Activated CD4-positive, alpha-beta memory T cell treated with anti-CD3 and anti-CD28 coated beads, Interleukin-2, amount 10 ng/mL, durations not matched to agents 7 days and 5 days (primary cell): ENCODE results near the gene ASCC1. TPM values are rescaled to one million over a fixed set of nuclear protein-coding genes. Genes with fewer than 3 reads are reported as not detected.

ENCODE experiments used
- CTCF ChIA-PET: fragments of 350-600 bp; sonication (Branson Sonifier 250); formaldehyde crosslinking; loops from one replicate; lab custom pipeline; 2021; ENCODE audit warnings: antibody characterized with exemption, inconsistent platforms; lab: Charles Lee
- POLR2A ChIA-PET: fragments of 350-600 bp; sonication (Branson Sonifier 250); formaldehyde crosslinking; loops from one replicate; lab custom pipeline; 2021; ENCODE audit warnings: antibody characterized with exemption; lab: Charles Lee
- DNase-seq: peaks from one replicate; pipeline ENCODE4 v3.0.0-alpha.2; 2020
- H3K27ac Mint-ChIP-seq: one replicate; pipeline ENCODE4 v1.8.0; 2021; ENCODE audit warnings: mild to moderate bottlenecking, mixed read lengths
- H3K27me3 Mint-ChIP-seq: one replicate; pipeline ENCODE4 v1.8.0; 2021; ENCODE audit warnings: mixed read lengths
- H3K36me3 Mint-ChIP-seq: one replicate; pipeline ENCODE4 v1.8.0; 2021; ENCODE audit warnings: low read depth, mixed read lengths
- H3K4me1 Mint-ChIP-seq: one replicate; pipeline ENCODE4 v1.8.0; 2021; ENCODE audit warnings: mixed read lengths
- H3K4me3 Mint-ChIP-seq: one replicate; pipeline ENCODE4 v1.8.0; 2021; ENCODE audit warnings: mild to moderate bottlenecking, mixed read lengths
- H3K9me3 Mint-ChIP-seq: one replicate; pipeline ENCODE4 v1.8.0; 2021; ENCODE audit warnings: mixed read lengths
- total RNA-seq, 2 experiments: library from RNA; stranded (reverse); gene quantifications; one replicate each; pipeline ENCODE4 v1.2.3, GENCODE V29; 2021

The ASCC1 gene, protein sequence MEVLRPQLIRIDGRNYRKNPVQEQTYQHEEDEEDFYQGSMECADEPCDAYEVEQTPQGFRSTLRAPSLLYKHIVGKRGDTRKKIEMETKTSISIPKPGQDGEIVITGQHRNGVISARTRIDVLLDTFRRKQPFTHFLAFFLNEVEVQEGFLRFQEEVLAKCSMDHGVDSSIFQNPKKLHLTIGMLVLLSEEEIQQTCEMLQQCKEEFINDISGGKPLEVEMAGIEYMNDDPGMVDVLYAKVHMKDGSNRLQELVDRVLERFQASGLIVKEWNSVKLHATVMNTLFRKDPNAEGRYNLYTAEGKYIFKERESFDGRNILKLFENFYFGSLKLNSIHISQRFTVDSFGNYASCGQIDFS
- 10 to 100 TPM; 35.5 to 36.2 TPM for total RNA-seq

DNA sequence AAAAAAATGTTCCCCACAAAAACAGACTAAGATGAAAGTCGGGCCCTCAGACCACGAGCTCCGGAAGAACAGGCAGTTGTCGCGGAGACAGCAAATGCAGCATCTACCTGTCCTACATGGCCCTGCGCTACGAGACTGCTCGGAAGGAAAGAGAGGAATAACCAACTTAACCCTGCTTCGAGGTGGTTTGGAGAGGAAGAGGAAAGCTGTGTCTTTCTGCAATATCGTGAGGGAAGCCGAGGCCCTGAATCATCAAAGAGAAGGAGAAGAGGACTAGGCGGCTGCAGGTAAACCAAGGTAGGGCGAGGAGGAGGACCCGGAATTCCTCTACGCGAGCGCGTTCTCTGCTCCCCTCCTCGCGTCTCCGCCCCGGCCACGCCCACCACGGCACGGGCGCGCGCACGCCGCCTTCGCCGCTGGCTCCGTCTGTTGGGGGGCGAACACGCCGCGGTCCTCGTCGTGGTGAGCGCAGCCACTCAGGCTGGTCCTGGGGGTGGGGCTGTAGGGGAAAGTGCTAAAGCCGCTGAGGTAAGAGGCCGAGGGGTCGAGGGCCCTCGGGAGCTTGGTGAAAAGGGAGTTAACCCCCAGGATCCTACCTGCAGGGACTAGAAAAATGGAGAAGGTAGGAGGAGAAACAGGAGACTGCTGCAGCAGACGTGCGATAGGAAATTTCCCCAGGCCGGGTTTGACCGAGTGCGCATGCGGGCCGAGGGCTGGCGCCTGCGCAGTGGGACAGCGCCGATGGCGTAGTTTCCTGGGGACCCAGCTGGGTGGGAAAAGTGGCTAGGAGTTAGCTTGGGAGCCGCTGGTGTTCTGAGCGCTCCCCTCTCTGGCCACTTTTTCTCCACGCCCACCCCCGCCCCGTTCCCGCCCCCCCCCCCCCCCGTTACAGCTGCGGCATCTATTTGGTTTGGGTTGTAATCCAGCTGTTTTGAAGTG lies at the start of gene ASCC1, which contains the start of gene ANAPC16:
ASCC1 (minus strand) TSS at position 666 of the 939 bp plus-strand sequence. CDS start 2,978 bp downstream, outside the sequence.
ANAPC16 (plus strand) TSS at position 402 of the 939 bp plus-strand sequence. CDS start 7,903 bp downstream, outside the sequence.
- peak within 1 kb of the TSS; percentile 98 for H3K4me3 Mint-ChIP-seq
- peak within 1 kb of the TSS; percentile 99 for H3K27ac Mint-ChIP-seq
- H3K36me3 Mint-ChIP-seq, result peaks cover 40% of the 10 kb centered on the region
- H3K9me3 Mint-ChIP-seq, result no peaks in the 10 kb centered on the region
- ChIA-PET CTCF (interaction anchor here (0.5 to 2.9 kb wide), 16 partner anchors 11 to 258 kb away, joined by 3 to 13 read pairs (median 4); no protein-coding TSS in a partner anchor), POLR2A (interaction anchor here (0.7 to 4.1 kb wide), 37 partner anchors 11 to 167 kb away, joined by 3 to 38 read pairs (median 4); partner anchors contain the start of genes DDIT4, DNAJB12 and SPOCK2)
- H3K27me3 Mint-ChIP-seq, result no peaks in the 10 kb centered on the region
- H3K4me1 Mint-ChIP-seq, result peaks cover 61% of the 10 kb centered on the region
- DNase-seq, result peak; percentile 94

DNA sequence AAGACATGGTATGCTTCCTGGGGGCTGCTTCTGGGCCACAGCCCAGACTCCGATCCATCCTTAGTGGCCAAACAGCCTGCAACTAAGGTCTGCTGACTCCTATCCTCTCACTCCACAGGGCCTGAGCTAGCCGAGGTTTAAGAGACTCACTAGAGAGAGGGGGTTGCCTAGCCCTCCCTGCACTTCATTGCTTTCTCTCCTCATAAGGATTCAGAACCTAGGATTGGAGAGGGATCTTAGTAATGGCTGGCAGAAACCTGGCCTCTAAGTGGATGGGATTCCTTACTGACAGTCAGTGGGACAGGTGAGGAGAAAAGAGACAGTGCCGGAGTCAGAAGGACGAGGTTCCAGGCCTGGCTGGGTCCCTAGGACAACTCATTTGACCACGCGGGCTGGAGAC lies 49.4 kb upstream of the ASCC1 start:
- POLR2A ChIA-PET, result interaction anchor here (0.8 to 1.1 kb wide), 4 partner anchors 9 to 70 kb away, joined by 3 to 4 read pairs (median 3); no protein-coding TSS in a partner anchor
- CTCF ChIA-PET, result interaction anchor here (0.8 to 1.4 kb wide), 3 partner anchors 10 to 72 kb away, joined by 3 to 7 read pairs (median 4); no protein-coding TSS in a partner anchor
- Mint-ChIP-seq H3K4me1 (peaks cover 36% of the 10 kb centered on the region), H3K4me3 (no peak overlapping the region), H3K36me3 (no peaks in the 10 kb centered on the region), H3K27me3 (no peaks in the 10 kb centered on the region), H3K9me3 (no peaks in the 10 kb centered on the region), H3K27ac (no peak overlapping the region)
- DNase-seq, result no peak

GRCh38 chr10:72264536-72264935 lies 48.5 kb upstream of the ASCC1 start:
- peaks cover 42% of the 10 kb centered on the region for H3K4me1 Mint-ChIP-seq
- no peaks in the 10 kb centered on the region for H3K36me3 Mint-ChIP-seq
- DNase-seq, result no peak
- ChIA-PET POLR2A (interaction anchor here (1.7 to 6.2 kb wide), 2 partner anchors 11 to 16 kb away, joined by 6 to 145 read pairs; partner anchors contain the start of gene DDIT4), CTCF (interaction anchor here (0.8 to 1.3 kb wide), 2 partner anchors 11 to 62 kb away, joined by 3 read pairs; no protein-coding TSS in a partner anchor)
- H3K27ac Mint-ChIP-seq, result no peak overlapping the region
- H3K4me3 Mint-ChIP-seq, result no peak overlapping the region
- no peaks in the 10 kb centered on the region for H3K27me3 Mint-ChIP-seq
- no peaks in the 10 kb centered on the region for H3K9me3 Mint-ChIP-seq

DNA sequence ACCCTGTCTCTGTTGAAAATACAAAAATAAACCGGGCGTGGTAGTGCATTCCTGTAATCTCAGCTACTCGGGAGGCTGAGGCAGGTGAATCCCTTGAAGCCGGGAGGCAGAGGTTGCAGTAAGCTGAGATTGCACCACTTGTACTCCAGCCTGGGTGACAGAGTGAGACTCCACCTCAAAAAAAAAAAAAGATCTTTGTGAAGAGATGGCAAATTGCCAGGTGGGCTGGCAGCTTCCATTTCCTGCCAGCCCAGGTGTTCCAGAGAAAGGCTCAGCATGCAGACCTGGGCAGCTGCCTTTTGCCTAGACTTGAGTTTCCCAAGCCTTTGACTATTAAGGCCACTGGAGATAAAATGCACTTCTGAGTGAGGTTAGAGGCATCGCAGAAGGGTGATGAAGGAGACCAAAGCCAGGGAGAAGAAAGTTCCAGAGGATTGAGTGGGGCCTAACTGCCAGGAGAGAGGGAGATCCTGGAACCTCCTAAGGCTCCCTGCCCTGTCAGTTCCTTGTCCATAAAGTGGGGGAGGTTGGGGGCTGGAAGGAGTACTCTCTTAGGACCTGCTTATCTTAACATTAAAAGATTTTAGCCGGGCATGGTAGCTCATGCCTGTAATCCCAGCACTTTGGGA lies 47.7 kb upstream of the ASCC1 start:
- no peaks in the 10 kb centered on the region for H3K9me3 Mint-ChIP-seq
- H3K27ac Mint-ChIP-seq, result peak overlapping the region; percentile 52
- H3K27me3 Mint-ChIP-seq, result no peaks in the 10 kb centered on the region
- POLR2A ChIA-PET, result interaction anchor here (0.9 to 6.2 kb wide), 3 partner anchors 11 to 48 kb away, joined by 3 to 145 read pairs (median 6); partner anchors contain the start of genes ANAPC16, ASCC1 and DDIT4
- H3K4me1 Mint-ChIP-seq, result peaks cover 47% of the 10 kb centered on the region
- H3K4me3 Mint-ChIP-seq, result no peak overlapping the region
- H3K36me3 Mint-ChIP-seq, result no peaks in the 10 kb centered on the region
- CTCF ChIA-PET, result interaction anchor here (1.3 to 4.6 kb wide), 2 partner anchors 9 to 11 kb away, joined by 3 to 25 read pairs; partner anchors contain the start of gene DDIT4
- no peak for DNase-seq

GRCh38 chr10:72261784-72262404 lies 45.8 kb upstream of the ASCC1 start:
- peaks cover 58% of the 10 kb centered on the region for H3K4me1 Mint-ChIP-seq
- no peaks in the 10 kb centered on the region for H3K36me3 Mint-ChIP-seq
- CTCF ChIA-PET, result interaction anchor here (0.7 to 4.7 kb wide), 11 partner anchors 11 to 136 kb away, joined by 3 to 37 read pairs (median 9); partner anchors contain the start of genes ANAPC16, ASCC1 and DDIT4

DNA sequence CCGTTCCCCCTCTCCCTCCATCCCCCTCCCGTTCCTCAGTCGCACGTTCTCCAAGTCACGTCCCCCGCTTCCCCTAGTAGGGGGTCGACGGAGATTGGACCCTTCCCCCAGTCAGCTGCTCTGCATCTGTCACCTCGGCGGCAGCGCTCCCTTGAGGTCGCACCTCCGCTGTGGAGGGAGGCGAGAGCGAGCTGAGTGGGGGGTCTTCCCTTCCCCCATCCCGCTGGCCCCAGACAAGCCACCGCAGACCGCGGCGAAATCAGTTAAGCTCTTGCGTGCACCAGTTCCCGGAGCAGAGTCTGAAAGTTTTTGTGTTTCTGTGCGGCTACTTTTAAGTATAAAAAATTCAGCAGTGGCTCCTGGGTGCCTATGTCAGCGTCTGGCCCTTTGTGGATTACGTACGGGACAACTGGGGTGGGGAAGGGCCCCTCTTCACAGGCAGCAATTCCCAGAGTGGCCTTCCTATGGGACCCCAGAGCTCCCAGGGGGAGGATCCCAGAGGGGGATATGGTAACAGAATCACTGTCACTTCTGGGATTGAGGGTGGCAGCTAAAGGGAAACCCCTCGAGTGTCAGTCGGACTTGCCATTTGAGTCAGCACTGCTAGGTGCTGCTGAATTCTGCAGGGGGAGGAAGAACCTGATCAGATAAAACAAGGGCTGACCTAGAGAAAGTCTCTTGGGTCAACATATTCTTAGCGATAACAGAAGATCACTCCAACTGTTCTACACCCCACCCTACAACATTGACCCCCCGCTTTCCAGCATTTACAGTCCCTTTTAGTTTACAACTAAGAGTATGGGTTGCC lies 45.1 kb upstream of the ASCC1 start:
- Mint-ChIP-seq H3K27me3 (no peaks in the 10 kb centered on the region), H3K4me3 (peak overlapping the region; percentile 79), H3K4me1 (peaks cover 62% of the 10 kb centered on the region), H3K9me3 (no peaks in the 10 kb centered on the region), H3K36me3 (no peaks in the 10 kb centered on the region), H3K27ac (peak overlapping the region; percentile 98)
- POLR2A ChIA-PET, result interaction anchor here (0.8 to 6.2 kb wide), 25 partner anchors 9 to 173 kb away, joined by 3 to 145 read pairs (median 7); partner anchors contain the start of genes ANAPC16, ASCC1, DDIT4 and SPOCK2
- CTCF ChIA-PET, result interaction anchor here (0.6 to 4.7 kb wide), 24 partner anchors 9 to 135 kb away, joined by 3 to 37 read pairs (median 6); partner anchors contain the start of genes ANAPC16, ASCC1, DDIT4 and DNAJB12
- DNase-seq, result peak; percentile 82

More at GRCh38 chr10:72261784-72262404, 45.8 kb upstream of the ASCC1 start:
- peak overlapping the region; percentile 79 for H3K4me3 Mint-ChIP-seq
- no peak for DNase-seq
- H3K27me3 Mint-ChIP-seq, result no peaks in the 10 kb centered on the region
- peak overlapping the region; percentile 98 for H3K27ac Mint-ChIP-seq
- H3K9me3 Mint-ChIP-seq, result no peaks in the 10 kb centered on the region
- POLR2A ChIA-PET, result interaction anchor here (1.3 to 6.2 kb wide), 15 partner anchors 8 to 173 kb away, joined by 4 to 145 read pairs (median 19); partner anchors contain the start of genes ANAPC16, ASCC1, DDIT4 and SPOCK2

GRCh38 chr10:72260239-72260975 lies 44.3 kb upstream of the ASCC1 start:
- peak overlapping the region; percentile 98 for H3K27ac Mint-ChIP-seq
- H3K9me3 Mint-ChIP-seq, result no peaks in the 10 kb centered on the region
- H3K36me3 Mint-ChIP-seq, result no peaks in the 10 kb centered on the region
- ChIA-PET POLR2A (interaction anchor here (0.8 to 6.2 kb wide), 27 partner anchors 9 to 172 kb away, joined by 3 to 145 read pairs (median 7); partner anchors contain the start of genes ANAPC16, ASCC1, DDIT4 and SPOCK2), CTCF (interaction anchor here (0.6 to 4.7 kb wide), 25 partner anchors 10 to 134 kb away, joined by 3 to 37 read pairs (median 6); partner anchors contain the start of genes ANAPC16, ASCC1, DDIT4 and DNAJB12)
- DNase-seq, result peak; percentile 95
- peak overlapping the region; percentile 79 for H3K4me3 Mint-ChIP-seq
- H3K27me3 Mint-ChIP-seq, result no peaks in the 10 kb centered on the region
- peaks cover 66% of the 10 kb centered on the region for H3K4me1 Mint-ChIP-seq

DNA sequence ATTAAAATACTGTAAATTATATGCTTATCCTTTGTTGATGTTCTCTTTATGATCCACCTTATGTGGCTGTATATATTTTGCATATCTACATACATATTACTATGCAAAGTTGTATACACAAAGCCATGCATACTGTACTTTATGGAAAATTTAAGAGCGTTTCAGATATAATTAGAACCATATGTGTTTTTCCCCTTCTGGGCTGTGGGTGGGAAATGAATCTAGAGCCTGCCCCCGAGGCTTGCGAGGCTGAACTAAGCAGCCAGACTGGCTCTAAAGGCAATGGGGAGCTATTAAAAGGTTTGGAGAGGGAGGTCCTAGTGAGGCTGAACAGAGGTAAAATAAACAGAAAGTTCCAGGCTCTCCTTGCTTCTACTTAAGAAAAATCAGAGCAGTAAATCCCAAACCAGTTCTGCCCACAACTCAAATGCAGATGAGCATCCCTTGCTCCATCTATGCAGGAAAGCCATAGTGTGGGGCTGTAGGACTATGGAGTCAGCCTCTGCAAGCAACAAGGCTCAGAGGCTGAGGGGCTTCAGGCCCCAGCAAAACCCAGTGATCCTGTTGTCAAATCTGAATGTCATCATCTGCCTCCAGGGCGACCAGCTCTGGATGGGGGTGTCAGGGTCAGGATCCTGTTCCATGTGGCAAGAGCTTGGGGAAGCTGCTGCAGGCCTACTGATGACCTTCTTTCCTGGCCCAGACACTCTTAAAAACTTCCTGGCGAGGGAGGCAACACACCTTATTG lies 43.6 kb upstream of the ASCC1 start:
- H3K4me1 Mint-ChIP-seq, result peaks cover 70% of the 10 kb centered on the region
- H3K36me3 Mint-ChIP-seq, result no peaks in the 10 kb centered on the region
- no peaks in the 10 kb centered on the region for H3K27me3 Mint-ChIP-seq
- H3K9me3 Mint-ChIP-seq, result no peaks in the 10 kb centered on the region
- DNase-seq, result no peak
- ChIA-PET POLR2A (interaction anchor here (1.3 to 6.2 kb wide), 17 partner anchors 12 to 171 kb away, joined by 3 to 145 read pairs (median 11); partner anchors contain the start of genes ANAPC16, ASCC1, DDIT4 and SPOCK2), CTCF (interaction anchor here (1.1 to 4.7 kb wide), 15 partner anchors 11 to 80 kb away, joined by 3 to 37 read pairs (median 11); partner anchors contain the start of genes ANAPC16, ASCC1 and DDIT4)
- peak overlapping the region; percentile 38 for H3K4me3 Mint-ChIP-seq
- H3K27ac Mint-ChIP-seq, result peak overlapping the region; percentile 98

- no peaks in the 10 kb centered on the region for H3K27me3 Mint-ChIP-seq
- peaks cover 71% of the 10 kb centered on the region for H3K4me1 Mint-ChIP-seq
- no peak for DNase-seq
- H3K9me3 Mint-ChIP-seq, result no peaks in the 10 kb centered on the region
- ChIA-PET POLR2A (interaction anchor here (1.0 to 6.0 kb wide), 6 partner anchors 11 to 77 kb away, joined by 3 to 90 read pairs (median 29); partner anchors contain the start of gene DDIT4), CTCF (interaction anchor here (1.2 to 4.7 kb wide), 5 partner anchors 10 to 78 kb away, joined by 3 to 37 read pairs (median 8); no protein-coding TSS in a partner anchor)
- peak overlapping the region; percentile 62 for H3K27ac Mint-ChIP-seq
- no peak overlapping the region for H3K4me3 Mint-ChIP-seq
- H3K36me3 Mint-ChIP-seq, result no peaks in the 10 kb centered on the region
Measured at GRCh38 chr10:72258617-72259016, 42.5 kb upstream of the ASCC1 start.
